DMS 273 (cell line): ENCODE measurements around the gene NUP54.

Source experiments
- DNase-seq: peaks from one replicate; lab custom pipeline; 2025; ENCODE audit not compliant: unreplicated experiment; lab: John Stamatoyannopoulos, UW

NUP54 gene

GRCh38 chr4:76148142-76148865, at the start of gene NUP54:
NUP54 (minus strand) TSS chr4:76148397; CDS start chr4:76148374, 23 bp downstream.
- DNase-seq, result peak; percentile 97

DNA sequence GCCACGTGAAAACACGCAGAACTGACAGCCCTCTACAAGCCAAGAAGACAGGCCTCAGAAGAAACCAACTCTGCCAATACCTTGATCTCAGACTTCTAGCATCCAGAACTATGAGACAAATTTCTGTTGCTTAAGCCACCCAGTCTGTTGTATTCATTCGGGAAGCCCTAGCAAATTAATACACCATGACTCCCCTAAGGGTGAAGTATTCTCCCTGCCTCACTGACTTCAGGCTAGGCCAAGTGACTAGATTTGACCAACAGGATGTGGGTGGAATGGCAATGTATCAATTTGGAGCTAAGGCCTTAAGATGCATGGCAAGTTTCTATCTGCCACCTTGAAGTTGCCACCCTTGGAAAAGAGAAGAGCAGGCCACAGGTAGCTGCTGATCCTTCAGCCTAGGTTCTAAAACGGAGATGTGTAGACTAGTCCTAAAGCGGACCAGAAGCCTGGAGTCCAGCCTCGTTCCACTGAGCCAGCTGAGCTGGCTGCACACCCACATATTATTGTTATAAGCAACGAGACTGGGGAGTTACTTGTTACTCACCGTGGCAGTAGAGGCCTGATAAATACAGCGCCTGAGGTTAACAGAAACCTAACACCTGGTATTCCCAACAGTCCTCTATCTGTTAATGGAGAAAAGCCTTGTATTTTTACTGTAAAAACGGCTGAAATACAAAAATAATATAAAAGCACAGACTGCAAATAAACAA, 49.0 kb upstream of the NUP54 start:
- DNase-seq, result no peak

- no peak for DNase-seq
Observed at GRCh38 chr4:76196376-76196775, 48.2 kb upstream of the NUP54 start.

- no peak for DNase-seq
Observed at GRCh38 chr4:76195326-76195725, 47.1 kb upstream of the NUP54 start.

- no peak for DNase-seq
Observed at GRCh38 chr4:76194325-76194724, 46.1 kb upstream of the NUP54 start.

GRCh38 chr4:76192236-76192635, 44.0 kb upstream of the NUP54 start:
- DNase-seq, result no peak

DNA sequence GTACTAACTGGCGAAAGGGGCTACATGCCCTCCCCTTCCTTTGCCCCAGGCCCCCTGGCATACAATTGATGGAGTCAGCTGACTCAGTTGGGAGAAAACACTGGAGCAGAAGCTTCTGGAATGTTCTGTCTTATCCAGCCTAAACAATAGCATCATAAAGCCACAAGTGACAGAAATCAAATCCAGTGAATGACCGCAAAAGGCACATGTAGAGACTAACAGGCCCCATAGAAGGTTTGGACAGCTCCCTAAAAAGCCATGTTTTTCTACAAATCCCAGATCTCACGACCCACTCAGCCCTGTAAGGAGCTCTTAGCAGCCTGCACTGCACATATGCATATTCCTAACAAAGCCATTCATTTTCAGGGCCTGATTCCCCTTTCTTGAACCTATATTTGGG, 40.4 kb upstream of the NUP54 start:
- DNase-seq, result no peak

GRCh38 chr4:76188149-76188548, 40.0 kb upstream of the NUP54 start:
- DNase-seq, result no peak

DNA sequence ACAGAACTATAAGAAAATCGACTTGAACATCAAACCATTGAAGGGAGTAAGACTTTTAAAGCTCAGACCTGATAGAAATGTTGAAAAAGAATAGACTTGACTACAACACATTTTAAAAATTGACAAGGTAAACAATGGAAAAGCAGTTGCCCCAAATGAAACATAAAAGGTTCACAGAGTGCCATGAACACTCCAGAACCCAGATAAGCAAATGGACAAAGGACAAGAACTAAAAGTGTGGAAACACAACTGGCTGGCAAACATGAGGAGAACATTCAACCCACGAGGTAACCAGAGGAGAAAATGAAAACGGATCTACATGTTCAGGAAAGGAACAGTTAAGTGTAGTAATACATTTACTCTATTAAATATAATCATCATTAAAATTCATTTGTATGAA, 39.0 kb upstream of the NUP54 start:
- no peak for DNase-seq

DNA sequence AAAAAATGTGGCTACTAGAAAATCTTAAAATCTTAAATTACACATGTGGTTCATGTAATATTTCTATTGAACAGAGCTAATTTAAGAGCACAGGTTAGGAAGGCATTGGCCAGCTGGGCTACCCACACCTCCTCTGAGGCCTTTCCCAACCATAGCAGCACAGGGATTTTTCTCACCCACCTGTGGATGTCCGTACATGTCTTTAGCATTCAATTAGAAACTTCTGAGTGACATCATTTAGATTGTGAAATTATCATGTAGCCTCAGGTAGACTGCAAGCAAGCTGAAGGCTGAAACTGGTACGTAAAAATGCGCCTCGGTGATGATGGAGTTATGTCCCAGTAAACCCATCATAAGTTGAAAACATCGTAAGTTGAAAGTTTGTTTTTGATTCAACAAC, 34.3 kb upstream of the NUP54 start:
- DNase-seq, result no peak

GRCh38 chr4:76179398-76180318, 31.5 kb upstream of the NUP54 start:
- DNase-seq, result peak; percentile 84

GRCh38 chr4:76178296-76178695, 30.1 kb upstream of the NUP54 start:
- no peak for DNase-seq

DNA sequence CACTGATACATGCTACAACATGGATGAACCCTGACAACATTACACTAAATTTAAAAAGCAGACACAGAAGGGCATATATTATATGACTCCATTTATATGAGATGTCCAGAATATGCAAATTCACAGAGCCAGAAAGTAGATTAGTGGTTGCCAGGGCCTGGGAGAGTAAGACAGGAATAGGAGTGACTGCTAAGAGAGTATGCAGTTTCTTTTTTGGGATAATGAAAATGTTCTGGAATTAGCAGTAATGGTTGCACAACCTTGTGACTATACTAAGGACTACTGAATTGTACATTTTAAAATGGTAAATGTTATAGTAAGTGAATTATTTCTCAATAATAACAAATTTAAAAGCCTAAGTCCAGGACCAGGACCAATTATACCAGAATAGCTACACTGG, 29.5 kb upstream of the NUP54 start:
- DNase-seq, result no peak

GRCh38 chr4:76175336-76175735, 27.1 kb upstream of the NUP54 start:
- DNase-seq, result no peak

DNA sequence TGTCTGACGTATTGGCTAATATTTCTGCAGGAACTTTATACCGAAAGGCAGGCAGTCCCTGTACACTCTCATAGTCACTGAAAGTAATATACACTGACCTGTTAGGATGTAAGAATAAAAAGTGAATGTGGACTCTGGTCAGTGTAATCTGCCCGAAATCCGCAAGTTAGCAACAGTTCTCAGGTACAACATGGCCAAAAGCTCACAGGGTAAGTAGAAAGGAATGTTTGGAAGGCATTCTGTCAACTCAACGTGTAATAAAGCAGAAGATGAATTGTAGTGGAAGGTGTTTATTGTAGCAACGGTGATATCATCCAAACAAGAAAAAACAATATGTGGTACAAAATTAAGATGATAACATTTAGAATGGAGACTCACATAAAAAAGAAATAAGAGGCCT, 26.0 kb upstream of the NUP54 start:
- no peak for DNase-seq

DNA sequence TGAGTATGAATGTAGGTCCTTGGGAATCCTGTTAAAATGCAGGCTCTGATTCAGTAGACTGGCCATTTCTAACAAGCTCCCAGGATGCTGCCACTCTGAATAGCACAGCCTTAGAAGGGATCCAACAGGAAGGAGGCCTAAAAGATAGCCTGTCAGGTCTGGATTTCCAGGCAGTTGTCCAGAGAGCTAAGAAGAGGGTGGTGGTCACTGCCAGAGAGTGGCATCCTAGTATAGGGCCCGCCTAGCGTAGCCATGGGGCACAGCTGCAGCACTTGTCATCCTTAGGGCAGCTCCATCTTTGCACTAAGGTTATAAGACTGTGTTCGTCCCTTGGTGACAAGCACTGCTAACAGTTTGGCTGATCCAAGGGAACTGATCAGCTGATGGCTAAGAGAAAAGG, 20.5 kb upstream of the NUP54 start:
- DNase-seq, result no peak

DNA sequence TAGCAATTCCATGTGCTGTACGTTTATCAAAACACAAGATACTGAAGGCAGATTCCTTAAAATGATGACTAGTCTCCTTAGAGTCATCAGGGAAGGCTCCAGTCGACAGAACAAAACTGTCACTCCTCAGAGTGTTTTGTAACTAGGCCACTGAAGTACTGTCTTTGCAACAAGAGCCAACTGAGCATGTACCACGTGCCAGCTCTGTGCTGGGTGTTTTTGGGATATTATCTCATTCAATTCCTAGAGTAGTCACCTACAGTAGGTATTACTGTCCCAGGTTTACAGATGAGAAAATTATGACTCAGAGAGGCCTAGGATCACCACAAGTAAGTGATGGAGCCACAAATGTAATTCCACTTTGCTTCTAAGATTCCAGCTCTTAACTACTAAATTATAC, 18.3 kb upstream of the NUP54 start:
- no peak for DNase-seq

DNA sequence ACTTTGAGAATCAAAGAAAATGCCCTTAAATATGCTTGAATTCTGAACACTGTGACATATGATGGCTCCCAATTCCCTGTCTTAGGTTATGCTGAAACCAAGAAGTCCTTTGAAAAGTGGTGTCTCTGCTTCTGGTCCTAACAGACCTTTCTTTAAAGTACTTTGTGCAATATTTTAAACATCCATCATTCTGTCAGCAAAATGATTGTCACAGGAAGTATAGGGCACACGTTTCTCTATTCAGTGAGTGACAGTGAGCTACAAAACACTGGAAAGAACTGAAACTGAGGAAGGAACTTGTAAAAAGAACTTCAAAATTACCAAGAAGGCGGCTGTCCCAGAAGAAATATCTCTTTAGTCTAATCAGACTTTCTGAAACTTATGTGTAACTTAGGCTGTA, 12.2 kb upstream of the NUP54 start:
- no peak for DNase-seq

GRCh38 chr4:76156635-76157034, 8.4 kb upstream of the NUP54 start:
- DNase-seq, result peak; percentile 42

- peak; percentile 5 for DNase-seq
Observed at GRCh38 chr4:76155979-76156378, 7.8 kb upstream of the NUP54 start.

DNA sequence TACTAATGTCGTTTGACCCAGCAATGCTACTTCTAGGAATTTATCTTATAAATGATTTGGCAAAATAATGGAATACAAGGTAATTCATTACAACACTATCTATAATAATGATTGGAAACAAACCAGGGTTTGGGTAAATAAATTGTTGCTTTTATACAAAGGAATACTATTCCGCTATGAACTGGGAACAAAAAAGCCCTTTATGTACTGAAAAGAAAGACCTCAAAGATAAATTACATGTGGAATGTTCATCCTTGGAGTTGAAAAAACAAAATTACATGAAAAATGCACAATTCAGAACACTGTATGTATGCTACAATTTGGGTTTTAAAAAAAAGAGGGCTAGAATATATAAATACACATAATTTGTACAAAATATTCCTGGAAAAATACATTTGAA, 5.2 kb upstream of the NUP54 start:
- no peak for DNase-seq
